Fibroblast of lung (primary cell): Measurements from ENCODE around the gene ANKRD52. TPM values are rescaled to one million over a fixed set of nuclear protein-coding genes. Genes with fewer than 3 reads are reported as not detected.
A peak's percentile ranks its signal among the peaks of the same experiment; 100 is the strongest.

Experiments used
- DNase-seq, 2 donors: peaks; one replicate each; pipeline versions ENCODE4 v3.0.0 to v3.0.0-alpha.2; 2010; ENCODE audit warnings: low read depth in 2 of 2
- H2AFZ ChIP-seq: 2 replicates; pipeline ENCODE4 v1.5.1; 2012; ENCODE audit warnings: low read length, control low read depth, inconsistent platforms
- H3K27ac ChIP-seq: 2 replicates; pipeline ENCODE4 v1.5.1; 2011; ENCODE audit warnings: low read length, control low read depth; ENCODE audit not compliant: insufficient read depth
- H3K27me3 ChIP-seq: 2 replicates; pipeline ENCODE4 v1.5.1; 2011; ENCODE audit warnings: mild to moderate bottlenecking, low read length; ENCODE audit not compliant: control insufficient read depth, insufficient read depth
- H3K36me3 ChIP-seq: 2 replicates; pipeline ENCODE4 v1.5.1; 2011; ENCODE audit warnings: low read length; ENCODE audit not compliant: control insufficient read depth, insufficient read depth
- H3K4me1 ChIP-seq: 2 replicates; pipeline ENCODE4 v1.5.1; 2011; ENCODE audit warnings: low read length; ENCODE audit not compliant: control insufficient read depth, insufficient read depth; ENCODE audit errors: extremely low read depth
- H3K4me2 ChIP-seq: 2 replicates; pipeline ENCODE4 v1.5.1; 2011; ENCODE audit warnings: low read length, control low read depth; ENCODE audit not compliant: insufficient read depth; ENCODE audit errors: extremely low read depth
- H3K4me3 ChIP-seq, 4 experiments: fragments of 200-600 bp in 1 of 4; sonication (generic) in 1 of 4; replicated peaks in 1 of 4; 2 replicates each; pipeline ENCODE4 v1.5.1; 2011 to 2016; ENCODE audit warnings: low read length in 4 of 4, low read depth in 3 of 4, mild to moderate bottlenecking in 3 of 4, control low read depth in 2 of 4, inconsistent platforms in 1 of 4, mixed read lengths in 1 of 4; ENCODE audit not compliant: insufficient read depth in 1 of 4; ENCODE audit errors: control extremely low read depth in 1 of 4
- H3K79me2 ChIP-seq: 2 replicates; pipeline ENCODE4 v1.5.1; 2012; ENCODE audit warnings: mild to moderate bottlenecking, low read length, inconsistent platforms; ENCODE audit not compliant: control insufficient read depth, insufficient read depth
- H3K9ac ChIP-seq: 2 replicates; pipeline ENCODE4 v1.5.1; 2011; ENCODE audit warnings: mild to moderate bottlenecking, low read length, control low read depth; ENCODE audit not compliant: insufficient read depth
- H3K9me3 ChIP-seq: 2 replicates; pipeline ENCODE4 v1.5.1; 2012; ENCODE audit warnings: low read depth, low read length; ENCODE audit not compliant: control insufficient read depth, insufficient read depth
- H4K20me1 ChIP-seq: 2 replicates; pipeline ENCODE4 v1.5.1; 2011; ENCODE audit warnings: low read length; ENCODE audit not compliant: control insufficient read depth, insufficient read depth; ENCODE audit errors: extremely low read depth
- CTCF ChIP-seq, 2 donors: IDR thresholded peaks in 1 of 2; conservative IDR thresholded peaks in 1 of 2; 1 replicate in 1 of 2; 2 replicates in 1 of 2; pipeline ENCODE4 v1.5.1; 2011 to 2012; ENCODE audit warnings: low read length in 2 of 2, control low read depth in 1 of 2, inconsistent platforms in 1 of 2, low read depth in 1 of 2, mild to moderate bottlenecking in 1 of 2
- EZH2 ChIP-seq: IDR thresholded peaks from 2 replicates; pipeline ENCODE4 v1.5.1; 2012; ENCODE audit warnings: low read length, control low read depth, mild to moderate bottlenecking; ENCODE audit errors: missing control alignments
- polyA plus RNA-seq, 2 donors: library from polyadenylated mRNA; depleted of rRNA in 1 of 2; stranded (reverse) in 1 of 2; unstranded in 1 of 2; fragments of >200 nt; gene quantifications; 2 replicates each; pipeline ENCODE4 v1.2.1, GENCODE V29; 2011 to 2012; ENCODE audit warnings: missing spikeins in 1 of 2
- total RNA-seq: library from RNA; depleted of rRNA; stranded (reverse); fragments of >200 nt; gene quantifications from 2 replicates; pipeline ENCODE4 v1.2.1, GENCODE V29; 2014

ANKRD52 gene
- total and polyA plus RNA-seq, 2 donors (not counting 1 experiment from before 2014, with no cell fraction given) = 12.2 to 14.9 TPM

GRCh38 chr12:56296295-56296694 lies 38.1 kb upstream of the ANKRD52 start:
- Histone ChIP-seq H3K36me3 (peaks cover 5% of the 10 kb centered on the region), H3K27ac (no peak overlapping the region), H3K4me1 (peaks cover 9% of the 10 kb centered on the region), H3K9me3 (no peaks in the 10 kb centered on the region), H3K79me2 (peaks cover 74% of the 10 kb centered on the region), H3K9ac (no peak overlapping the region), H3K4me3 (peak overlapping the region in 1 of 4 experiments; percentile 8), H2AFZ (no peak overlapping the region), H3K27me3 (no peaks in the 10 kb centered on the region), H4K20me1 (no peaks in the 10 kb centered on the region), H3K4me2 (no peak overlapping the region)
- TF ChIP-seq CTCF (conservative IDR thresholded peaks at IDR 0.05 in 1 of 2, IDR thresholded peaks at IDR 0.05 in 1 of 2; ENCODE audit: low read depth in 1 of 2, low read length in 2 of 2) (no peak), EZH2 (no peak)
- no peak for DNase-seq

GRCh38 chr12:56293795-56294194 lies 35.6 kb upstream of the ANKRD52 start:
- no peaks in the 10 kb centered on the region for H4K20me1 ChIP-seq
- H3K27me3 ChIP-seq = no peaks in the 10 kb centered on the region
- H2AFZ ChIP-seq = no peak overlapping the region
- TF ChIP-seq EZH2 (no peak), CTCF (conservative IDR thresholded peaks at IDR 0.05 in 1 of 2, IDR thresholded peaks at IDR 0.05 in 1 of 2; ENCODE audit: low read depth in 1 of 2, low read length in 2 of 2) (no peak)
- no peak overlapping the region for H3K27ac ChIP-seq
- no peak overlapping the region for H3K9ac ChIP-seq
- H3K36me3 ChIP-seq = peaks cover 5% of the 10 kb centered on the region
- H3K9me3 ChIP-seq = no peaks in the 10 kb centered on the region
- no peak for DNase-seq
- peaks cover 82% of the 10 kb centered on the region for H3K79me2 ChIP-seq
- no peak overlapping the region for H3K4me2 ChIP-seq
- peaks cover 3% of the 10 kb centered on the region for H3K4me1 ChIP-seq
- no peak overlapping the region for H3K4me3 ChIP-seq

GRCh38 chr12:56288705-56289387 lies 30.7 kb upstream of the ANKRD52 start:
- Histone ChIP-seq H3K4me3 (no peak overlapping the region), H4K20me1 (no peaks in the 10 kb centered on the region), H3K9me3 (no peaks in the 10 kb centered on the region), H3K27me3 (no peaks in the 10 kb centered on the region), H3K9ac (no peak overlapping the region), H2AFZ (no peak overlapping the region), H3K36me3 (peaks cover 7% of the 10 kb centered on the region), H3K4me2 (no peak overlapping the region), H3K79me2 (peaks cover 44% of the 10 kb centered on the region), H3K4me1 (no peaks in the 10 kb centered on the region), H3K27ac (no peak overlapping the region)
- DNase-seq = no peak
- TF ChIP-seq CTCF (conservative IDR thresholded peaks at IDR 0.05 in 1 of 2, IDR thresholded peaks at IDR 0.05 in 1 of 2; ENCODE audit: low read depth in 1 of 2, low read length in 2 of 2) (no peak), EZH2 (no peak)
